Measurements from ENCODE around the gene F10.

DNA sequence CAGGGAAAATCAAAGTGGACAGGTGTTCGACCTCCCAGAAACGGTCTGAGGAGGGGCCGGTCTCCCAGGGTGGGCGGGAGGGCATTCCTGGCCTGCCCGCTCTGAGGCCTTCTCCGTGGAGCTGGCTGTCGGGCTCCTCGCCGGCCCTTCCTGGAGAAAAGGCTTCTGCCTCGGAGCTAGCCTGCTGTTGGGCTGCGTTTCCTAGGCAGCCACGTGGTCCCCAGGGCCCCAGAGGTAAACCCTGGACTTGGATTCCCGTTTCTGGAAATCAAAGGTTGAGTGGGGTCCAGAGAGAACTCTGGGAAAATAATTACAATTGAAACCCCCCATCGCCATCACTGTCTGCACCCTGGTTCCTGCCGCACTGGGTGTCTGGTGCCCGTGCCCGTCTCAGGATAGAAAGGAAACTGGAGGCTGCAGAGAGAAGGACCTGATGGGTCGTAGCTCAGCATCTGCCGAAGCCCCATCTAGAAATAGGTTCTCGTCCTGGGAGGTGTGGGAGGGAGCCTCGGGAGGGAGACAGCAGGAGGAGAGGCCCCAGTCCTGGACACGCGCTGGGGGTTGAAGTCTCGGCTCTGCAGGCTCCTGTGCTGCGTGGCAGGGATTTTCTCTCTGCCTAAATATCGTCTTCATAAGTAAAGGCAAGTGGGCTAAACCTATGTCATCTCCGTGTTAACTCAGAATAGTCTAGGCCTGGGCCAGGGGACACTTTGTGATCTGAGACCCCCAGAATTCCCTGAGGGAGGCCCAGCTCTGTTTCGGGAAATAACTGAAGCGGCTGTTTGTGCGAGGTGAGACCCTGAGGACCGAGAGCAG lies 28.2 kb downstream of the F10 start:
- TF ChIP-seq, protein P1, sequence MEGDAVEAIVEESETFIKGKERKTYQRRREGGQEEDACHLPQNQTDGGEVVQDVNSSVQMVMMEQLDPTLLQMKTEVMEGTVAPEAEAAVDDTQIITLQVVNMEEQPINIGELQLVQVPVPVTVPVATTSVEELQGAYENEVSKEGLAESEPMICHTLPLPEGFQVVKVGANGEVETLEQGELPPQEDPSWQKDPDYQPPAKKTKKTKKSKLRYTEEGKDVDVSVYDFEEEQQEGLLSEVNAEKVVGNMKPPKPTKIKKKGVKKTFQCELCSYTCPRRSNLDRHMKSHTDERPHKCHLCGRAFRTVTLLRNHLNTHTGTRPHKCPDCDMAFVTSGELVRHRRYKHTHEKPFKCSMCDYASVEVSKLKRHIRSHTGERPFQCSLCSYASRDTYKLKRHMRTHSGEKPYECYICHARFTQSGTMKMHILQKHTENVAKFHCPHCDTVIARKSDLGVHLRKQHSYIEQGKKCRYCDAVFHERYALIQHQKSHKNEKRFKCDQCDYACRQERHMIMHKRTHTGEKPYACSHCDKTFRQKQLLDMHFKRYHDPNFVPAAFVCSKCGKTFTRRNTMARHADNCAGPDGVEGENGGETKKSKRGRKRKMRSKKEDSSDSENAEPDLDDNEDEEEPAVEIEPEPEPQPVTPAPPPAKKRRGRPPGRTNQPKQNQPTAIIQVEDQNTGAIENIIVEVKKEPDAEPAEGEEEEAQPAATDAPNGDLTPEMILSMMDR (IDR thresholded peaks at IDR 0.05), result no peak
- TF ChIP-seq POLR2A (IDR thresholded peaks at IDR 0.05), result no peak
